SK-N-MC (cell line): ENCODE results near the gene ZNHIT2.

Experiments used
- EZH2 ChIP-seq: fragments of 200-600 bp; sonication (generic); IDR thresholded peaks from one replicate; pipeline ENCODE4 v1.6.1; 2017; ENCODE audit warnings: antibody characterized with exemption
- POLR2AphosphoS5 ChIP-seq: IDR thresholded peaks from 2 replicates; pipeline ENCODE4 v1.6.1; 2012; ENCODE audit warnings: mild to moderate bottlenecking, low read depth, low read length, borderline replicate concordance

DNA sequence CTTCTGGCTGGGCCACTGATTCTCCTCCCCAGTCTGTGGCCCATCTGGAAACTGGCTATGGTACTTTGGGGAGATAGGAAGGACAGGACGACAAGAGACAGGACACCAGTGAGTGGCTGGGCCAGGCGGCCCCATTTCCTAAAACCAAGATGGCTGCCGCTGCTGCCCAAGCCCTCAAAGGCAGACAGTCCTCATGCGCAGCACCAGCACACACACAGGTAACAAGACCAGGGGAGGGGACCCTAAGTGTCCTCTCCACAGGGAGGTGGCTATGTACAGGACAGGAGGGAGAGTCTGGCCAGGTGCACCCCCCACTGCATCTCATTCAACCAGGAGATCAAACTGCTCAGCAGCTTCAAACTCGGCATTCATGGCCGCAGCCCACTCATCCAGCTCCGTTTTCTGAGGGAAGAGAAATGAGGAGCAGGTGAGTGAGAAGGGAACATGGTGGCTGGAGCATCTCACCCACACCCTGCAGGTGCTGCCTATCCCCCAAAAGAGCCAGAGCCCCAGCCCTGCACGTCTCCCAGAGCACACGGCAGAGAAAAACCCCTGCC lies 38.6 kb downstream of the ZNHIT2 start:
- TF ChIP-seq POLR2AphosphoS5 (no peak), EZH2 (no peak)
